SU-DHL-6 (cell line): ENCODE results near the gene RGS11.

Source experiments
- H2AFZ ChIP-seq: fragments of 200-600 bp; sonication (generic); 2 replicates; pipeline ENCODE4 v1.6.1; 2014; ENCODE audit warnings: low read depth, mild to moderate bottlenecking, moderate library complexity, mixed read lengths, antibody characterized with exemption, low read length; ENCODE audit not compliant: severe bottlenecking
- H3F3A ChIP-seq: fragments of 200-600 bp; shearing (Covaris generic); 2 replicates; pipeline ENCODE4 v1.6.0; 2016; ENCODE audit warnings: antibody characterized with exemption, mild to moderate bottlenecking; ENCODE audit not compliant: insufficient read depth
- H3K27ac ChIP-seq: fragments of 200-600 bp; sonication (generic); 2 replicates; pipeline ENCODE4 v1.5.1; 2016; ENCODE audit warnings: low read depth, mild to moderate bottlenecking, low read length, moderate library complexity, mixed read lengths
- H3K27me3 ChIP-seq: fragments of 200-600 bp; sonication (generic), shearing (Covaris generic); 2 replicates; pipeline ENCODE4 v1.6.0; 2014; ENCODE audit warnings: mild to moderate bottlenecking, low read length
- H3K36me3 ChIP-seq: fragments of 200-600 bp; sonication (generic); 2 replicates; pipeline ENCODE4 v1.6.1; 2014; ENCODE audit warnings: mild to moderate bottlenecking, low read length, mixed read lengths
- H3K4me2 ChIP-seq: fragments of 300-600, 200-600 bp; shearing (Covaris generic), sonication (generic); 2 replicates; pipeline ENCODE4 v1.6.0; 2014; ENCODE audit warnings: low read length, low read depth, mild to moderate bottlenecking; ENCODE audit not compliant: poor library complexity, severe bottlenecking
- H3K4me3 ChIP-seq: fragments of 200-600 bp; sonication (generic); 2 replicates; pipeline ENCODE4 v1.5.1; 2014; ENCODE audit warnings: antibody characterized with exemption, low read length, mild to moderate bottlenecking, mixed read lengths; ENCODE audit not compliant: insufficient read depth, poor library complexity, severe bottlenecking
- H3K79me2 ChIP-seq: fragments of 200-600 bp; sonication (generic); 2 replicates; pipeline ENCODE4 v1.6.1; 2014; ENCODE audit warnings: mild to moderate bottlenecking, low read length, moderate library complexity; ENCODE audit not compliant: insufficient read depth
- H3K9ac ChIP-seq: fragments of 200-600 bp; sonication (generic); 2 replicates; pipeline ENCODE4 v1.7.0; 2014; ENCODE audit warnings: mild to moderate bottlenecking, low read length
- H3K9me2 ChIP-seq: fragments of 200-600 bp; sonication (generic); replicated peaks from 2 replicates; pipeline ENCODE4 v1.6.1; 2014; ENCODE audit warnings: low read length; ENCODE audit not compliant: insufficient read depth
- H3K9me3 ChIP-seq: fragments of 200-600 bp; sonication (generic); 2 replicates; pipeline ENCODE4 v1.6.1; 2014; ENCODE audit warnings: low read length, mixed read lengths; ENCODE audit not compliant: insufficient read depth
- H4K20me1 ChIP-seq: fragments of 200-600 bp; sonication (generic); 2 replicates; pipeline ENCODE4 v1.6.1; 2014; ENCODE audit warnings: low read depth, mild to moderate bottlenecking, antibody characterized with exemption, low read length, moderate library complexity, mixed read lengths
- CTCF ChIP-seq: fragments of 200-600 bp; sonication (generic); IDR thresholded peaks from one replicate; pipeline ENCODE4 v1.5.1; 2017; ENCODE audit warnings: antibody characterized with exemption, mild to moderate bottlenecking, low read length, moderate library complexity; ENCODE audit not compliant: insufficient read depth, poor library complexity, severe bottlenecking
- EZH2phosphoT487 ChIP-seq: fragments of 200-600 bp; sonication (generic), shearing (Covaris generic); conservative IDR thresholded peaks from 2 replicates; pipeline ENCODE4 v1.6.1; 2018; ENCODE audit warnings: mild to moderate bottlenecking, antibody characterized with exemption, low read length, moderate library complexity, mixed read lengths

RGS11 gene

GRCh38 chr16:297832-298231 lies 22.1 kb upstream of the RGS11 start:
- no peak overlapping the region for H3K27ac ChIP-seq
- H3K36me3 ChIP-seq: no peaks in the 10 kb centered on the region
- H2AFZ ChIP-seq: no peak overlapping the region
- no peaks in the 10 kb centered on the region for H3F3A ChIP-seq
- H3K27me3 ChIP-seq: no peaks in the 10 kb centered on the region
- TF ChIP-seq CTCF (no peak), EZH2phosphoT487 (no peak)
- H3K4me2 ChIP-seq: no peak overlapping the region
- H3K4me3 ChIP-seq: no peak overlapping the region
- no peaks in the 10 kb centered on the region for H3K9me3 ChIP-seq
- H4K20me1 ChIP-seq: no peaks in the 10 kb centered on the region
- H3K9ac ChIP-seq: no peak overlapping the region
- no peaks in the 10 kb centered on the region for H3K9me2 ChIP-seq
- H3K79me2 ChIP-seq: no peaks in the 10 kb centered on the region

DNA sequence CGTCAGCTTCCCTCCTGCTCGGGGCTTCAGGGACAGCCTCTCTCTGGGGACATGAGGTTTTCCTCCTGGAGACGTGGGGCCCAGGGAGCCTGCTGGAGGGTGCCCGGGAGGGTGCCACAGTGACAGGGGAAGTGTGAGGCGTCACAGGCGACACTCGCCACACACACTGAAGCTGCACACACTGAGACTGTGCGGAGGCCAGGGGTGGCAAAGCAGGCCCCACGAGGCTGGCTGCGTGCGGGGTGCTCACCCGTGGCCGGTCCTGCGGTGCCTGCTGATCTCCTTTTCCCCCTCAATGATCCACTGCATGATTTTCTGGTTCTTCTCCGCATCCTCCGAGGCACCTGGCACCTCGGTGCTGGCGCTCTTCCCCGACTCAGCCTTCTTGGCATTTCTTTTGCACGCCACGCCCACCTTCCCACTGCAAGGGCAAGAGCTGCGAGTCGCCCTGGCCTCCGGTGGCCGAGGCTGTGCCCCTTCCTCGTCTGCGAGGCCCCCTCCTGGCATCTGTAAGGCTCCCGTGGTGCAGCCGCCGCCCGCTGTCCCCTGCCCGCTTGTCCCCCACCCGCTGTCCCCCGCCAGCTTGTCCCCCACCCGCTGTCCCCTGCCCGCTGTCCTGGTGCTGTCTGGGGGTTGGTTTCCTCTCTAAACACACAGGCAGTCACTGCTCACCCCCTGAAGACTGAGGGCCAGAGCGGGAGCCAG lies 21.2 kb upstream of the RGS11 start:
- no peak overlapping the region for H3K9ac ChIP-seq
- no peaks in the 10 kb centered on the region for H3K27me3 ChIP-seq
- H3K4me3 ChIP-seq: no peak overlapping the region
- no peaks in the 10 kb centered on the region for H3K9me3 ChIP-seq
- H3K36me3 ChIP-seq: no peaks in the 10 kb centered on the region
- no peak overlapping the region for H3K27ac ChIP-seq
- H3K4me2 ChIP-seq: no peak overlapping the region
- TF ChIP-seq EZH2phosphoT487 (no peak), CTCF (no peak)
- no peaks in the 10 kb centered on the region for H3K9me2 ChIP-seq
- no peaks in the 10 kb centered on the region for H3K79me2 ChIP-seq
- no peak overlapping the region for H2AFZ ChIP-seq
- no peaks in the 10 kb centered on the region for H4K20me1 ChIP-seq
- H3F3A ChIP-seq: no peaks in the 10 kb centered on the region

DNA sequence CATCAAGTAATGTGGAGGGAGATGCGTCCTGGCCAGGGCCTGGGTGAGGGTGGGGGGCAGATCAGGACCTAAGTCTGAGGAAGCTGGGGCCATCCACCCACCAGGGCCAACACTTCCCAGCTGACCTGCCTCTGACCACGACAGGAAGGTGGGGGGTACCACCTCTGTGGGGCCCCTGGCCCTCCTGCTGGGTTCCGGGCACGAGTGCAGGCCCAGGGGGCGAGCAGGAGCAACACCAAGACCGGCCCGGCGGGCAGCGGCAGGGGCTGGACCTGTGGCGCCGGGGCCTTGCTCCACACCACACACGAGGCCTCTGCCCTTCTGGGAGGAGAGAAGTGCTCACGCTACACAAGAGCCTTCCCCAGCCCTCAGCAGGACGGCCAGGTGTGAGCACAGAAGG lies 20.5 kb upstream of the RGS11 start:
- H3K9ac ChIP-seq: no peak overlapping the region
- no peak overlapping the region for H3K27ac ChIP-seq
- H3K27me3 ChIP-seq: no peaks in the 10 kb centered on the region
- H3K4me2 ChIP-seq: no peak overlapping the region
- no peaks in the 10 kb centered on the region for H3K9me2 ChIP-seq
- H2AFZ ChIP-seq: no peak overlapping the region
- no peaks in the 10 kb centered on the region for H3K36me3 ChIP-seq
- no peaks in the 10 kb centered on the region for H3K9me3 ChIP-seq
- no peaks in the 10 kb centered on the region for H4K20me1 ChIP-seq
- no peaks in the 10 kb centered on the region for H3K79me2 ChIP-seq
- H3K4me3 ChIP-seq: no peak overlapping the region
- TF ChIP-seq EZH2phosphoT487 (no peak), CTCF (no peak)
- no peaks in the 10 kb centered on the region for H3F3A ChIP-seq
